Measurements from ENCODE around the gene CDH1.
A peak's percentile ranks its signal among the peaks of the same experiment; 100 is the strongest.

The CDH1 gene

DNA sequence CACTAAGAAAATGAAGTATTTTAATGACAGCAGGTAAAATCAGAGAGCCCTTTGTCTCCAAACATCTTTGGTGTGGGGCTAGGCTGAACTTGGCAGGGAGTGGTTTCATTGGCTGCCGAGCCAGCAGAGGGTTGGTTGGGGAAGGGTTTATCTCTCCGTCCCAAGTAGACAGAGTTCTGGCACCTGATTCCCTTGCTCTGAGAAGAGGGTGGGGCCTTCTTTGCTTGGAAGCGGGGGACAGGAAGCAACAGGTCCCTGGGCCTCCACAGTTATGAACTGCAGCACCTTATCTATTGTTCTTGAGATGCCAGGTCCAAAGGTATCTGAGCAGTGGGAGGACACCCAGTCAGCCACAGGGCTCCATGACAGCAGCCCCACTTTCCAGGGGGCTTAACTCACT, 12.3 kb upstream of the CDH1 start:
- intact Hi-C loops (cut with DNase I): no loop called here
- no peak for DNase-seq

DNA sequence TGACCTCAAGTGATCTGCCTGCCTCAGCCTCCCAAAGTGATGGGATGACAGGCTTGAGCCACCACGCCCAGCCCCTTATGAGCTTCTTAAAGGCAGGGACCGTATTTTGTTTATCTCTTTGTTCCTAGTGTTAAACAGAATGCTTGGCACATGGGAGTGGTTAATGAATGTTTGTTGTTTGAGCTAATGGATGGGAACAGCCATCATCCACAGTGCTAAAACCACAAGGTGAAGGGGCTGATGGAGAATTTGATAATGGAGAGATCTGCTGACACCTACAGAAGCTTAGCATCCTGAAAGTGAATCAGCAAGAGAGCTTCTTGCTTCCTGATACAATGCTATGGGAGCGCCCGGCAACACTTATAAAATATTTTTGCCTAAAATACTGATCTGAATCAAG, 8.6 kb upstream of the CDH1 start:
- DNase-seq: no peak
- intact Hi-C loops (cut with DNase I): no loop called here

GRCh38 chr16:68731637-68732036, 5.5 kb upstream of the CDH1 start:
- no peak for DNase-seq
- intact Hi-C loops (cut with DNase I): no loop called here

GRCh38 chr16:68732042-68732680, 4.9 kb upstream of the CDH1 start:
- DNase-seq: no peak
- intact Hi-C loops (cut with DNase I): no loop called here

GRCh38 chr16:68732741-68733399, 4.2 kb upstream of the CDH1 start:
- intact Hi-C loops (cut with DNase I): no loop called here
- DNase-seq: no peak

DNA sequence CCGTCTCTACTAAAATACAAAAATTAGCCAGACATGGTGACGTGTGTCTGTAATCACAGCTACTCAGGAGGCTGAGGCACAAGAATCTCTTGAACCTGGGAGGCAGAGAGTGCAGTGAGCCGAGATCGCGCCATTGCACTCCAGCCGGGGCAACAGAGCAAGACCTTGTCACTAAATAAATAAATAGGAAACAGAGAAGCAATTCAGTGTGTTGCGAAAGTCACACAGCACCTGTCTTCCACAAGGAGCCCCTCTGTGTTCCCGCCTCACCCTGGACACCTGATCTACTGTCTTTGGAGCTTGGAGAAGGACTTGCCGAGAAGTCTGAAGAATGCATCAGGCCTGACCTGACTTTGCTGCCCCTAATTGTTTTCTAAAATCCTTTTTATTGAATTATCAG, 3.5 kb upstream of the CDH1 start:
- intact Hi-C loops (cut with DNase I): no loop called here
- no peak for DNase-seq

GRCh38 chr16:68734782-68735181, 2.3 kb upstream of the CDH1 start:
- intact Hi-C loops (cut with DNase I): no loop called here
- no peak for DNase-seq

- no peak for DNase-seq
- intact Hi-C loops (cut with DNase I): no loop called here
These were observed 531 bp upstream of the CDH1 start for GRCh38 chr16:68736561-68736960.

DNA sequence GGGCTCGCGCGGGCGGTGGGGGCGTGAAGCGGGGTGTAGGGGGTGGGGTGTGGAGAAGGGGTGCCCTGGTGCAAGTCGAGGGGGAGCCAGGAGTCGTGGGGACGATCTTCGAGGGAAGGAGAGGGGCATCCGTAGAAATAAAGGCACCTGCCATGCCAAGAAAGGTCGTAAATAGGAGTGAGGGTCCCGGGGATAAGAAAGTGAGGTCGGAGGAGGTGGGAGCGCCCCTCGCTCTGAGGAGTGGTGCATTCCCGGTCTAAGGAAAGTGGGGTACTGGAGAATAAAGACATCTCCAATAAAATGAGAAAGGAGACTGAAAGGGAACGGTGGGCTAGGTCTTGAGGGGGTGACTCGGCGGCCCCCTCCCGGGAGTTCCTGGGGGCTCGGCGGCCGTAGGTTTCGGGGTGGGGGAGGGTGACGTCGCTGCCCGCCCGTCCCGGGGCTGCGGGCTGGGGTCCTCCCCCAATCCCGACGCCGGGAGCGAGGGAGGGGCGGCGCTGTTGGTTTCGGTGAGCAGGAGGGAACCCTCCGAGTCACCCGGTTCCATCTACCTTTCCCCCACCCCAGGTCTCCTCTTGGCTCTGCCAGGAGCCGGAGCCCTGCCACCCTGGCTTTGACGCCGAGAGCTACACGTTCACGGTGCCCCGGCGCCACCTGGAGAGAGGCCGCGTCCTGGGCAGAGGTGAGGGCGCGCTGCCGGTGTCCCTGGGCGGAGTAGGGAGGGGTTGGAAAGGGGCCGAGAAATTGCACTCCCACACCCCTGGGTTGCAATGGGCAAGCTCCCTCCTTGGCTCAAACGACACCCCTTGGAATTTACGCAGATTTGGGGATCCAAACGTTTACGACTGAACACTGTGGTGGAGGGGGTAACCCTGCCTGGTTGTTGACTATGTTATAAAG, 888 bp downstream of the CDH1 start:
- DNase-seq: peak in 21 of 42 donors; percentile 8 to 55 (median 27)
- intact Hi-C loops (cut with DNase I): no loop called here

DNA sequence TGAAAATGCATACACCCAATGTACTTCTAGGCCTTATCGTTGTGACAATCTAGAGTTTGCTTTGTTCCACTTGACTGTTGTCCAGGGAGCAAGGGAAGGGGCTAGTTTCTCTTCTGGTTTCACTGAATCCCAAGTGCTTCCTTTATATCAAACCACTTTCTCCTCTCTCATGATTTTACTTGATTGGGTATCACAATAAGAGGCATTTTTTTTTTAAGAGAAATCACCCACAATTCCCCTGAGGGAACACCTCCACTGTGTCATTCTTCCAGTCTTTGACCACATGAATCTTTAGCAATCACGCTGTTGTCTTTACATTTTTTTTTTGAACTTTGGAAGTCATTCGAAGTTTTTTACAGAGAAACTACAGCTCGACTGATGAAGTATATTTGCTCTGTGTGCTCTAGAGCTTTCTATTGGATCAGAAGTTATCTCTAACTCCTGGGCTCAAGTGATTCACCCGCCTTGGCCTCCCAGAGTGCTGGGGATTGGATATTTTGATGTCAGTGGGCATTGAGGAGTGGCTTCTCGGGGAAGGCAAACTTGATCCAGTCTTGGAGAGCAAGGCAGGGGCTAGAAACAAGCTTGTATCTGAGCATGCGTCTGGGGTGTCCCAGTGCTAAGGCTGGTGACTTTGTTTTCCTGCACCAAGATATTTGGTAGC, 3.0 kb downstream of the CDH1 start:
- no peak for DNase-seq
- intact Hi-C loops (cut with DNase I): no loop called here

DNA sequence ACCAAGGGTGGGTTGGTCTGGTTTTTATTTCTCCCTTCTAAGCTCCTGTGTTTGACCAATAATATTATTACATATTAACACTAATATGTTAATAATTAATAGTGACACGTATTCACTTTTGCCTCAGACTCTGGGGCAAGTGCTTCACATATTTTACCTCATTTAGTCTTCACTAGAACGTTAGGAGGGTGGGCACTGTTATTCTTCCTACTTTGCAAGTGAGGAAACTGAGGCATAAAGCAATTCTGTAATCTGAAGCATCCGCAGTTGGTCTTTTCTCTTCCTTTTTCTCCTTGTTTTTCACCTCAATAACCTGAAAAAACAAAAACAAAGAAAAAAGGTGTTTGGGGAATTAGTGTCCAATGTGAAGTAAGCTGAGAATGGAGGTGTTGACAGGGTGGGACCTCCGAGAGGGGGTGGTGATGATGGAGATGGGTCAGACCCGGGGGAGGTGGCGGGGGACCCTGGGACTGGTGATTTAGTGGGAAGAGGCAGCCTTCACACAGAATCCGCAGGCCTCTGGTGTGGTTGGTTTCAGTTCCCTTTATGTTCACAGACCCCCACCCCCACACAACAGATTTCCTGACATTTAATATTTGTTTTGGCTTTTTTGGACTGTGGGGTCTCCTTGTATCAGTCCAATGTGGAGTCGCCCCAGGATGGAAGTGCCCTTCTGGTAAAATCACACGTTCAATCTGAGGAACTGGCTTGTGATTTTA, 3.7 kb downstream of the CDH1 start:
- intact Hi-C loops (cut with DNase I): no loop called here
- DNase-seq: no peak

DNA sequence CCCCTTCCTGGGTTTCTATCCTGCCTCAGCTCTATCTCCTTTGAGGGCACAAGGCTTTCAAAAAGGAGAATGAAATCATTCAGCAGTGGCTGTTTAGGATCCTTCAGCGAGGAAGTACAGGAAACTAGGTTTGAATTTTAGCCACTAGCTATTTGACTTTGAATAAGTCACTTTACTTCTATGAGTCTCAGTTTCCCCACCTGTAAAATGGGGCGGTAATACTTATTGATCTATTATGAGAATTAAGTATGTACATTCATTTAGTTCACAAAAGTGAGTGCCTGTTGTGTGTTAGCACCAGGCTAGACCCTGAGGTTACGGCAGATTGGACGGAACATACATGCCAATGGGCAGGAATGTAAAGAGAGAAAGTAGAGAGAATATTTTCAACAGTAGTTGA, 6.6 kb downstream of the CDH1 start:
- DNase-seq: no peak
- intact Hi-C loops (cut with DNase I): no loop called here

DNA sequence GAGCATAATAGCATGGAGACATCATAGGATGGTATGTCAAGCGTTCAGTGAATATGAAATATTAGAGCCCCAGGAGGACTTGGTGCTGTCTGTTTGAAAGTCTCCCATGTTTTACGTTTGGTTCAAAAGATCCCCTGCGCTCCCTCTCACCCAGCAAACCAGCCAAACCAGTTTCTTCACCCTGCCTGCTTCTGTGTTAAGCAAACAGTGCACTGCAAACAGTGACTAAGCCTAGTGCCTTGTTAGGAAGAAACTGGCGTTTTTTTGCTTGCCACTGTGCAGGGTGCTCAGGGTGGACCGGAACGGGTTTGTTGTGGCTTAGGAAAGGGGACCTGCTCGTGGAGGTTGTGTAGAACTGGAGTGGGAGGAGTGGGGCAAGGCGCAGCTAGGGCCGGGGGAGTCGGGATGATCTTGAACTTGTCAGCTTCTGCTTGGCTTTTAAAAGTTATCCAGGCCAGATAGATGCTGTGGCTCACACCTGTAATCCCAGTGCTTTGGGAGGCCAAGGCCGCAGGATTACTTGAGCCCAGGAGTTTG, 7.7 kb downstream of the CDH1 start:
- no peak for DNase-seq
- intact Hi-C loops (cut with DNase I): no loop called here

GRCh38 chr16:68746951-68747350, 9.9 kb downstream of the CDH1 start:
- intact Hi-C loops (cut with DNase I): no loop called here
- DNase-seq: no peak

GRCh38 chr16:68749432-68749831, 12.3 kb downstream of the CDH1 start:
- DNase-seq: no peak
- intact Hi-C loops (cut with DNase I): no loop called here

DNA sequence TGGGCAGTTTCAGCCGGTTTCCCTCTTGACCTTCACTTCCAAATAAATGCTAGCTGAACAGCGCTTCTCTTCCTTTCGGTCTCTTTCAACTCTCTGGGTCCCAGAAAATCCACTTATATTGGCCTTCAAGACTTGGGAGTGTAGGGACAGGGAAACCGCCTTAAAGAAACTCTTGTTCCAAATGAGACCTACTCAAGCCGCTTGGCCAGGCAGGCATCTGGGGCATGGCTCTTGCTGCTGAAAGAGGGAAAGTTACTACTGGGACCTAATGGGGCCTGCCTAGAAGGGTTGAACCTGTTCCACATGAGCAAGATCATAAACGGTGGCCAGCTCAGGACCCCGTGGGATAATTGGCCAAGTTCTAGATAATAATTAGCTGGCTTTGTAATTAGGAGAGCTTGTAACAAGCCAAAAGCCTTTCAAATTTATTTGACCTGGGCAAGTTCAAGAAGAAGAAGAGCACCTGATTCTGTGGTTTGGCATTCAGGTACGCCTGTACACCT, 13.2 kb downstream of the CDH1 start:
- DNase-seq: no peak
- intact Hi-C loops (cut with DNase I): no loop called here

DNA sequence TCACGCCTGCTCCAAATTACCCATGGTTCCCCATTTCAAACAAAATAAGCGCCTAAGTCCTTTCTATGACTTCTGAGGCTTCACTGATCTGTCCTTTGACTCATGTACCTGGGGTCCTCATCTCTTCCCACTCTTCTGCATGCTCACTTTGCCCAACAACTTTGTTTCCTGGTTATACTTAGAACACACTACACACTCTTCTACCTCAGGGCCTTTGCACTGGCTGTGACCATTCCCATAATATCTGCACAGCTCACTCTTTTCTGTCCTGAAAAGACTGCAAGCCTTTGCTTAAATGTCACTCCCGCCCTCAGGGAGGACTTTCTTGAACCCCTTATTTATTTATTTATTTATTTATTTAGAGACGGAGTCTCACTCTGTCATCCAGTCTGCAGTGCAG, 14.1 kb downstream of the CDH1 start:
- intact Hi-C loops (cut with DNase I): no loop called here
- no peak for DNase-seq

DNA sequence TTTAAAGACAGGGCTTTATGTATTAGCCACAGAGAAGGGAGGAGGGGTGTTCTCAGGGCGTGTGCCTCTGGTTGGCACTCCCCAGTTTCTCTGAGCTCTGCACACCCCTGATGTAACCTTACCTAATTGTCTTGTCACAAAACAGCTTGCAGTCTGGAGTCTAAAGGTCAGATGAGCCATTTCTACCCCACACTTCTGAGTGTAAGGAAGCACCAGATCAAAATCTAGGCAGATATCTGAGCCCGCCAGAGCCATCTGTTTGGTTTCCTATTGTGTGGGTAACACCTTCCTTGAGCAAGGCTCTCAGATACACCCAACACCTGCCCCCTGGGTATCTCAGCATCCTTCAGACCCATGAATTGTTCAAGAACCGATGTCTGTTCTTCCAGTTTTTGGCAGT, 15.5 kb downstream of the CDH1 start:
- intact Hi-C loops (cut with DNase I): no loop called here
- DNase-seq: no peak
